OCI-LY1 (cell line): ENCODE results near the gene EXOC6B.

Experiments used
- H2AFZ ChIP-seq: fragments of 200-600 bp; sonication (generic), shearing (Covaris generic); 2 replicates; pipeline ENCODE4 v1.6.0; 2014; ENCODE audit warnings: antibody characterized with exemption, mild to moderate bottlenecking, low read length
- H3F3A ChIP-seq: fragments of 200-600 bp; sonication (generic), shearing (Covaris generic); 2 replicates; pipeline ENCODE4 v1.6.0; 2014; ENCODE audit warnings: mild to moderate bottlenecking, antibody characterized with exemption, low read length, moderate library complexity; ENCODE audit not compliant: insufficient read depth
- H3K27ac ChIP-seq: fragments of 200-600 bp; sonication (generic); 2 replicates; pipeline ENCODE4 v1.5.1; 2014; ENCODE audit warnings: low read length, mixed run types, mild to moderate bottlenecking, low read depth; ENCODE audit not compliant: poor library complexity, severe bottlenecking
- H3K27me3 ChIP-seq: fragments of 200-600 bp; sonication (generic); 2 replicates; pipeline ENCODE4 v1.6.0; 2014; ENCODE audit warnings: antibody characterized with exemption, mild to moderate bottlenecking, low read length, moderate library complexity; ENCODE audit not compliant: insufficient read depth
- H3K36me3 ChIP-seq: fragments of 200-600 bp; sonication (generic); 2 replicates; pipeline ENCODE4 v1.6.1; 2014; ENCODE audit warnings: mild to moderate bottlenecking, antibody characterized with exemption, low read length, moderate library complexity, mixed read lengths; ENCODE audit not compliant: insufficient read depth
- H3K4me1 ChIP-seq: fragments of 200-600 bp; sonication (generic); 2 replicates; pipeline ENCODE4 v1.5.1; 2014; ENCODE audit warnings: mild to moderate bottlenecking, low read length, moderate library complexity; ENCODE audit not compliant: insufficient read depth, severe bottlenecking
- H3K4me2 ChIP-seq: fragments of 200-600 bp; sonication (generic), shearing (Covaris generic); 2 replicates; pipeline ENCODE4 v1.6.1; 2014; ENCODE audit warnings: low read length
- H3K4me3 ChIP-seq: fragments of 200-600 bp; sonication (generic); 2 replicates; pipeline ENCODE4 v1.5.1; 2014; ENCODE audit warnings: low read length, low read depth, mild to moderate bottlenecking, mixed read lengths; ENCODE audit not compliant: poor library complexity, severe bottlenecking
- H3K79me2 ChIP-seq: fragments of 200-600 bp; shearing (Covaris generic); 2 replicates; pipeline ENCODE4 v1.6.1; 2016; ENCODE audit warnings: mixed run types, low read length, mixed read lengths; ENCODE audit not compliant: insufficient read depth
- H3K9ac ChIP-seq: fragments of 200-600 bp; sonication (generic), shearing (Covaris generic); 2 replicates; pipeline ENCODE4 v1.6.1; 2014; ENCODE audit warnings: mild to moderate bottlenecking, low read length, mixed read lengths
- H3K9me2 ChIP-seq: fragments of 200-600 bp; sonication (generic), shearing (Covaris generic); 2 replicates; pipeline ENCODE4 v1.6.1; 2014; ENCODE audit warnings: low read depth, mild to moderate bottlenecking, low read length, mixed read lengths
- H3K9me3 ChIP-seq: fragments of 200-600 bp; shearing (Covaris generic); 2 replicates; pipeline ENCODE4 v1.6.1; 2014; ENCODE audit warnings: low read length, mixed read lengths
- H4K20me1 ChIP-seq: fragments of 200-600 bp; sonication (generic), shearing (Covaris generic); 2 replicates; pipeline ENCODE4 v1.6.0; 2016; ENCODE audit warnings: mild to moderate bottlenecking, low read length; ENCODE audit not compliant: insufficient read depth
- CTCF ChIP-seq: fragments of 200-600 bp; sonication (generic), shearing (Covaris generic); IDR thresholded peaks from 2 replicates; pipeline ENCODE4 v1.5.1; 2017; ENCODE audit warnings: mild to moderate bottlenecking, antibody characterized with exemption, low read length, moderate library complexity, mixed read lengths
- EZH2 ChIP-seq: fragments of 200-600 bp; sonication (generic), shearing (Covaris generic); IDR thresholded peaks from 2 replicates; pipeline ENCODE4 v1.8.0; 2017; ENCODE audit warnings: borderline replicate concordance, mixed run types, mild to moderate bottlenecking, antibody characterized with exemption, low read length, moderate library complexity, mixed read lengths

Gene EXOC6B

GRCh38 chr2:72140621-72140960 is 685.2 kb downstream of the EXOC6B start:
- TF ChIP-seq EZH2 = no peak
- no peak for TF ChIP-seq CTCF
- Histone ChIP-seq H3K9me2 (no peaks in the 10 kb centered on the region), H3K4me1 (no peaks in the 10 kb centered on the region), H4K20me1 (no peaks in the 10 kb centered on the region), H3F3A (no peaks in the 10 kb centered on the region), H3K27me3 (no peaks in the 10 kb centered on the region), H3K9me3 (no peaks in the 10 kb centered on the region), H2AFZ (no peak overlapping the region), H3K27ac (no peak overlapping the region), H3K36me3 (no peaks in the 10 kb centered on the region), H3K9ac (no peak overlapping the region), H3K79me2 (no peaks in the 10 kb centered on the region), H3K4me2 (no peak overlapping the region), H3K4me3 (no peak overlapping the region)

- Histone ChIP-seq H3K36me3 (no peaks in the 10 kb centered on the region), H3K4me3 (no peak overlapping the region), H3K4me2 (no peak overlapping the region), H3F3A (no peaks in the 10 kb centered on the region), H3K4me1 (no peaks in the 10 kb centered on the region), H3K27me3 (no peaks in the 10 kb centered on the region), H3K9me3 (no peaks in the 10 kb centered on the region), H4K20me1 (no peaks in the 10 kb centered on the region), H3K79me2 (no peaks in the 10 kb centered on the region), H3K27ac (no peak overlapping the region), H2AFZ (no peak overlapping the region), H3K9ac (no peak overlapping the region), H3K9me2 (no peaks in the 10 kb centered on the region)
- TF ChIP-seq EZH2 = no peak
Observed at GRCh38 chr2:72139874-72140620, 685.8 kb downstream of the EXOC6B start.

- Histone ChIP-seq H3F3A (no peaks in the 10 kb centered on the region), H3K9ac (no peak overlapping the region), H3K4me3 (no peak overlapping the region), H3K27me3 (no peaks in the 10 kb centered on the region), H3K9me3 (no peaks in the 10 kb centered on the region), H3K9me2 (no peaks in the 10 kb centered on the region), H4K20me1 (no peaks in the 10 kb centered on the region), H3K27ac (no peak overlapping the region), H2AFZ (no peak overlapping the region), H3K79me2 (no peaks in the 10 kb centered on the region), H3K36me3 (no peaks in the 10 kb centered on the region), H3K4me1 (no peaks in the 10 kb centered on the region), H3K4me2 (no peak overlapping the region)
- no peak for TF ChIP-seq CTCF
- no peak for TF ChIP-seq EZH2
Observed at GRCh38 chr2:72139471-72139873, 686.4 kb downstream of the EXOC6B start.

GRCh38 chr2:72138921-72139381 is 686.9 kb downstream of the EXOC6B start:
- no peak overlapping the region for H3K9ac ChIP-seq
- no peaks in the 10 kb centered on the region for H3K79me2 ChIP-seq
- no peaks in the 10 kb centered on the region for H3K27me3 ChIP-seq
- no peaks in the 10 kb centered on the region for H3K36me3 ChIP-seq
- no peak overlapping the region for H3K4me2 ChIP-seq
- H3F3A ChIP-seq = no peaks in the 10 kb centered on the region
- no peaks in the 10 kb centered on the region for H3K9me3 ChIP-seq
- no peaks in the 10 kb centered on the region for H3K9me2 ChIP-seq
- no peaks in the 10 kb centered on the region for H4K20me1 ChIP-seq
- H2AFZ ChIP-seq = no peak overlapping the region
- TF ChIP-seq EZH2 = no peak
- H3K4me1 ChIP-seq = no peaks in the 10 kb centered on the region
- no peak overlapping the region for H3K27ac ChIP-seq
- H3K4me3 ChIP-seq = no peak overlapping the region
